Natural killer cell (primary cell): Measurements from ENCODE around the gene ATP8B2. TPM values are rescaled to one million over a fixed set of nuclear protein-coding genes. Genes with fewer than 3 reads are reported as not detected.

Source experiments
- ATAC-seq, 3 donors: fragments of 150-1000 bp in 2 of 3; fragments of 200-7000 bp in 1 of 3; cut with Tn5 transposase; 1 replicate in 1 of 3; 2 replicates in 2 of 3; pipeline ENCODE4 v1.10.0; 2021; ENCODE audit warnings: mild to moderate bottlenecking in 2 of 3, moderate library complexity in 2 of 3
- DNase-seq, 2 donors: peaks; one replicate each; pipeline versions ENCODE4 v3.0.0 to v3.0.0-alpha.2; 2013 to 2021; ENCODE audit warnings: mixed read lengths in 1 of 2
- H3K27ac ChIP-seq: one replicate; pipeline ENCODE4 v1.5.1; 2013; ENCODE audit warnings: mild to moderate bottlenecking, low read length
- H3K27me3 ChIP-seq: one replicate; pipeline ENCODE4 v1.6.1; 2013; ENCODE audit warnings: low read length; ENCODE audit not compliant: control insufficient read depth, insufficient read depth
- H3K36me3 ChIP-seq: one replicate; pipeline ENCODE4 v1.6.1; 2013; ENCODE audit warnings: low read length; ENCODE audit not compliant: control insufficient read depth, insufficient read depth
- H3K4me1 ChIP-seq: one replicate; pipeline ENCODE4 v1.6.1; 2013; ENCODE audit warnings: low read length; ENCODE audit not compliant: control insufficient read depth, insufficient read depth
- H3K4me3 ChIP-seq: one replicate; pipeline ENCODE4 v1.5.1; 2013; ENCODE audit warnings: low read length
- H3K9me3 ChIP-seq: one replicate; pipeline ENCODE4 v1.6.1; 2013; ENCODE audit warnings: low read length; ENCODE audit not compliant: control insufficient read depth, insufficient read depth
- H3K27ac Mint-ChIP-seq, 2 donors: one replicate each; pipeline ENCODE4 v1.8.0; 2022; ENCODE audit warnings: mild to moderate bottlenecking in 2 of 2, mixed read lengths in 2 of 2, moderate library complexity in 1 of 2
- H3K27me3 Mint-ChIP-seq, 2 donors: one replicate each; pipeline ENCODE4 v1.8.0; 2022; ENCODE audit warnings: low read depth in 2 of 2, mixed read lengths in 2 of 2
- H3K36me3 Mint-ChIP-seq: one replicate; pipeline ENCODE4 v1.8.0; 2022; ENCODE audit warnings: mixed read lengths
- H3K4me1 Mint-ChIP-seq, 2 donors: one replicate each; pipeline ENCODE4 v1.8.0; 2022; ENCODE audit warnings: mixed read lengths in 2 of 2
- H3K4me3 Mint-ChIP-seq: one replicate; pipeline ENCODE4 v1.8.0; 2022; ENCODE audit warnings: mild to moderate bottlenecking, moderate library complexity, mixed read lengths
- H3K9me3 Mint-ChIP-seq, 2 donors: one replicate each; pipeline ENCODE4 v1.8.0; 2022; ENCODE audit warnings: mixed read lengths in 2 of 2
- WGBS: methylation state at CpG from one replicate; pipeline ENCODE4 v1.1.7; 2013; ENCODE audit warnings: missing lambda C conversion rate; ENCODE audit not compliant: insufficient coverage; 5-methylcytosine and 5-hydroxymethylcytosine counted together
- intact Hi-C: fragments of 100-400 bp; cut with micrococcal nuclease; formaldehyde crosslinking; loops from one replicate; pipeline ENCODE4 v1.14.2; 2022
- total RNA-seq, 4 donors: library from RNA; stranded (reverse); fragments of 120-200 nt in 1 of 4; gene quantifications; one replicate each; pipeline versions ENCODE4 v1.2.3 to v1.2.4, GENCODE V29; 2013 to 2022
- TF ChIP-seq, protein P1 (sequence below): fragments of 200-600 bp; IDR thresholded peaks from one replicate; pipeline ENCODE4 v1.8.0; 2022; ENCODE audit warnings: antibody characterized with exemption

The ATP8B2 gene
- total RNA-seq, 3 donors from 2014 or later (not counting 1 experiment from before 2014, with no cell fraction given): 47.8 to 67.5 (median 59.3) TPM

DNA sequence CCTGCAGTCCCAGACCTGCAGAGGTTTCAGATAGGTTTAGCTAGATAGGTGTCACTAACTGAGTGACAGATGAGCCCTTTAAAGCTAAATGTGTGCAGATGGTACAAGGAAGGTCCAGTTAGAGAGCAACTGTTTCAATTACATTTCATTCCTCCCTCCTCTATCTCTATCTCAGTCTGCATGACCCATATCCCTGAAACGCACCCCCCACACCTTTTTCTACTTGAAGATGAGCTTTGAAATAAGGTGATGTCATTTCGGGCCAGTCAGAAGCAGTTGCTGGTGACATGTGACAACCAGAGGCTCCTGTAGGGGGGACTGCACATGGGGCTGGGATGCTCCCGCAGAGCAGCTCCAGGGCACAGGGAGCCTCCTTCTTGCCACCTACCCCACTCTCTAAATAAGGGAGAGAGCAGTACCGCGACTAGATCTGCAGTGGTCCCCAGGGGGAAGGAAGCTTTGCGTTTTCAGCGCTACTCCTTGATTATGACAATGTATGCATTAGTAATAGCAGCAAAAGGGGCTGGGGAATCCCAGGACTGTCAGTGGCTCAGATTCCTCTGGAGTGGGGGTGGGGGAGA is 4.3 kb downstream of the ATP8B2 start:
- H3K36me3 ChIP-seq: peaks cover 24% of the 10 kb centered on the region
- Mint-ChIP-seq H3K4me1 (peaks cover 46 to 58% of the 10 kb centered on the region in 2 donors), H3K36me3 (peaks cover 7% of the 10 kb centered on the region), H3K27ac (peak overlapping the region; percentile 43 to 63), H3K4me3 (peak overlapping the region; percentile 68), H3K27me3 (no peaks in the 10 kb centered on the region), H3K9me3 (no peaks in the 10 kb centered on the region)
- ATAC-seq (no peak), DNase-seq (peak in 1 of 2 donors; percentile 69)
- no peaks in the 10 kb centered on the region for H3K27me3 ChIP-seq
- intact Hi-C loops: no loop called here
- H3K9me3 ChIP-seq: no peaks in the 10 kb centered on the region
- H3K27ac ChIP-seq: peak overlapping the region; percentile 59
- 89% methylated on average over 7 of the region's 7 CpGs for WGBS
- H3K4me1 ChIP-seq: peaks cover 58% of the 10 kb centered on the region
- TF ChIP-seq, protein P1, sequence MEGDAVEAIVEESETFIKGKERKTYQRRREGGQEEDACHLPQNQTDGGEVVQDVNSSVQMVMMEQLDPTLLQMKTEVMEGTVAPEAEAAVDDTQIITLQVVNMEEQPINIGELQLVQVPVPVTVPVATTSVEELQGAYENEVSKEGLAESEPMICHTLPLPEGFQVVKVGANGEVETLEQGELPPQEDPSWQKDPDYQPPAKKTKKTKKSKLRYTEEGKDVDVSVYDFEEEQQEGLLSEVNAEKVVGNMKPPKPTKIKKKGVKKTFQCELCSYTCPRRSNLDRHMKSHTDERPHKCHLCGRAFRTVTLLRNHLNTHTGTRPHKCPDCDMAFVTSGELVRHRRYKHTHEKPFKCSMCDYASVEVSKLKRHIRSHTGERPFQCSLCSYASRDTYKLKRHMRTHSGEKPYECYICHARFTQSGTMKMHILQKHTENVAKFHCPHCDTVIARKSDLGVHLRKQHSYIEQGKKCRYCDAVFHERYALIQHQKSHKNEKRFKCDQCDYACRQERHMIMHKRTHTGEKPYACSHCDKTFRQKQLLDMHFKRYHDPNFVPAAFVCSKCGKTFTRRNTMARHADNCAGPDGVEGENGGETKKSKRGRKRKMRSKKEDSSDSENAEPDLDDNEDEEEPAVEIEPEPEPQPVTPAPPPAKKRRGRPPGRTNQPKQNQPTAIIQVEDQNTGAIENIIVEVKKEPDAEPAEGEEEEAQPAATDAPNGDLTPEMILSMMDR: no peak
- H3K4me3 ChIP-seq: no peak overlapping the region

DNA sequence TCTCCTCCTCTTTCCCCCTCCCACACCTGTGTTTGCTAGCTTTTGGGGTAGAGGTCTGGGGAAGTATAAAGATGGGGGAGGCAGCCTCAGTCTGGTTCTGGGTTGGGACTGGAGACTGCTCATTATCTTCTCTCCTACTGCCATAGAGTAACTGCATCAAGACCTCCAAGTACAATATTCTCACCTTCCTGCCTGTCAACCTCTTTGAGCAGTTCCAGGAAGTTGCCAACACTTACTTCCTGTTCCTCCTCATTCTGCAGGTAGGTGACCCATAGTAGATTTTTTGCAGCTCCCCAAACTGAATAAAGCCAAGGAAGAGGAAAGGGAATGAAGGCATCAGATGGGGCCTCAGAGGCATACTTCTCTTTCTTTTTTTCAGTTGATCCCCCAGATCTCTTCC is 5.3 kb downstream of the ATP8B2 start:
- H3K9me3 Mint-ChIP-seq: no peaks in the 10 kb centered on the region
- no peaks in the 10 kb centered on the region for H3K9me3 ChIP-seq
- H3K4me1 Mint-ChIP-seq: peaks cover 54 to 60% of the 10 kb centered on the region in 2 donors
- H3K27ac ChIP-seq: no peak overlapping the region
- H3K36me3 Mint-ChIP-seq: peaks cover 7% of the 10 kb centered on the region
- peak in 1 of 2 donors; percentile 50 for DNase-seq
- H3K4me3 Mint-ChIP-seq: peak overlapping the region; percentile 57
- TF ChIP-seq, protein P1: no peak
- no peak for ATAC-seq
- peak overlapping the region; percentile 43 to 63 for H3K27ac Mint-ChIP-seq
- H3K4me1 ChIP-seq: peaks cover 67% of the 10 kb centered on the region
- intact Hi-C loops: no loop called here
- no peaks in the 10 kb centered on the region for H3K27me3 Mint-ChIP-seq
- peaks cover 24% of the 10 kb centered on the region for H3K36me3 ChIP-seq
- no peak overlapping the region for H3K4me3 ChIP-seq
- no peaks in the 10 kb centered on the region for H3K27me3 ChIP-seq

DNA sequence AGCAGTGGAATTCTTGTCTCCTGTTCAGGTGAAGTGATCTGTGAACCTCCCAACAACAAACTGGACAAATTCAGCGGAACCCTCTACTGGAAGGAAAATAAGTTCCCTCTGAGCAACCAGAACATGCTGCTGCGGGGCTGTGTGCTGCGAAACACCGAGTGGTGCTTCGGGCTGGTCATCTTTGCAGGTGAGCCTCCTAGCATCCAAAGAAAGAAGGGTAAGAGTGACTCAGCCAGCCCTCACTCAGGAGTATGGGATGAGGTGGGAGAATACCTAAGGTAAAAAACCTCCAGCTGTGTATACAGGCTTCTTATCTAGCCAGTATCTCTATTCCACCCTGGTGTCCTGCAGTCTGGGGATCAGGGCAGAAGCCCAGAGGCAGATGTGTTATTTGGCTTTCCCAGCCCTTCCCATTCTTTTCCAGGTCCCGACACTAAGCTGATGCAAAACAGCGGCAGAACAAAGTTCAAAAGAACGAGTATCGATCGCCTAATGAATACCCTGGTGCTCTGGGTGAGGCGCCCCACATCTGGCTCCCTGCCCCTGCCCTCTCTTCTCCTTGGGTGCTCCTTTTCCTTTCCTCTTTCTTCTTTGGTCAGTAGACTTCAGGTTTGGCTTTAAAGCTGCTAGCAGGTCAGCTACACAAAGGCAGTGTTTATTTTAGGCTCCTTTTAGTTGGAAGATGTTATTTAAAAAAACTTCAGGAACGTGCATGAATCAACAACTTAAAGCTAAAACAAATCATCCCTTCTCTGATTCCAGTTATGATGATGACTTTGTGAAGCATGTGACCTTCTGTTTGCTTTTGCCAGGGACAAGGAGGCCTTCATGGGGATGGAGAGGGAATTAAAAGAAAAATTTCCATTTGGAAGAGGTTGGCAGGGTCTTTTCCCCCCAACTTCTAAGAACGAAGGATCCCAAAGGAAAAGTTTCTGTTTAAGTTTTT is 9.0 kb downstream of the ATP8B2 start:
- Histone ChIP-seq H3K4me1 (peaks cover 63% of the 10 kb centered on the region), H3K36me3 (peaks cover 30% of the 10 kb centered on the region), H3K4me3 (no peak overlapping the region), H3K27me3 (no peaks in the 10 kb centered on the region), H3K9me3 (no peaks in the 10 kb centered on the region), H3K27ac (peak overlapping the region; percentile 41)
- Mint-ChIP-seq H3K27me3 (no peaks in the 10 kb centered on the region), H3K4me1 (peaks cover 52 to 53% of the 10 kb centered on the region in 2 donors), H3K4me3 (peak overlapping the region; percentile 78), H3K27ac (peak overlapping the region; percentile 88 to 92), H3K36me3 (peaks cover 21% of the 10 kb centered on the region), H3K9me3 (no peaks in the 10 kb centered on the region)
- no peak for DNase-seq
- ATAC-seq: no peak
- intact Hi-C loops: loop anchor here (1.0 to 5.0 kb wide), 3 partner anchors 10 to 137 kb away; partner anchors contain the start of gene HAX1
- TF ChIP-seq, protein P1: no peak
- WGBS: 88% methylated on average over 12 of the region's 13 CpGs
